HepG2 (cell line): ENCODE measurements around the gene PDE9A. TPM values are rescaled to one million over a fixed set of nuclear protein-coding genes. Genes with fewer than 3 reads are reported as not detected.

ENCODE experiments used
- ATAC-seq: fragments of 200-7000 bp; cut with Tn5 transposase; 3 replicates; pipeline ENCODE4 v1.9.1; 2020; ENCODE audit warnings: mild to moderate bottlenecking, moderate library complexity
- BruUV-seq: library from RNA; stranded (reverse); fragments of 400-500 nt; replicated peaks from 2 replicates; lab custom pipeline; 2021; lab: Mats Ljungman, UMichigan
- CTCF ChIA-PET: fragments of 300-600 bp; formaldehyde crosslinking; extraction: SDS; loops from one replicate; lab custom pipeline; 2021; ENCODE audit warnings: low total read pairs, inconsistent platforms, low intra/inter-chr PET ratio; lab: Yijun Ruan, JAX
- POLR2A ChIA-PET: fragments of 350-600 bp; sonication (Branson Sonifier 250); formaldehyde crosslinking; loops from one replicate; lab custom pipeline; 2020; ENCODE audit warnings: antibody characterized with exemption, inconsistent platforms; lab: Yijun Ruan, JAX
- DNase-seq: peaks from one replicate; pipeline ENCODE4 v3.0.0-alpha.2; 2015; ENCODE audit warnings: low spot score
- FAIRE-seq: peaks from 3 replicates; lab custom pipeline; 2011; peaks lifted over from hg19 to GRCh38; lab: Jason Lieb, UNC
- H2AFZ ChIP-seq: one replicate; pipeline ENCODE4 v1.6.1; 2011; ENCODE audit warnings: low read length, inconsistent platforms
- H3K27ac ChIP-seq: fragments of 300-600 bp; 3 replicates; pipeline ENCODE4 v1.8.0; 2011; ENCODE audit warnings: mixed run types, mild to moderate bottlenecking, mixed read lengths, low read length, inconsistent platforms; ENCODE audit not compliant: insufficient read depth; ENCODE audit errors: extremely low read length
- H3K27me3 ChIP-seq, 2 experiments: fragments of 200-600 bp in 1 of 2; 2 replicates in 1 of 2; 3 replicates in 1 of 2; pipeline versions ENCODE4 v1.6.0 to v1.8.0; 2011; ENCODE audit warnings: low read length in 2 of 2, mild to moderate bottlenecking in 2 of 2, moderate library complexity in 2 of 2, inconsistent platforms in 1 of 2; ENCODE audit not compliant: insufficient read depth in 2 of 2, control insufficient read depth in 1 of 2
- H3K36me3 ChIP-seq, 2 experiments: fragments of 200-600 bp in 1 of 2; replicated peaks in 1 of 2; 2 replicates in 1 of 2; 3 replicates in 1 of 2; pipeline versions ENCODE4 v1.5.1 to v1.8.0; 2011; ENCODE audit warnings: low read length in 2 of 2, inconsistent platforms in 1 of 2; ENCODE audit not compliant: insufficient read depth in 2 of 2, control insufficient read depth in 1 of 2
- H3K4me1 ChIP-seq: 2 replicates; pipeline ENCODE4 v1.5.1; 2012; ENCODE audit warnings: low read length, inconsistent platforms; ENCODE audit not compliant: insufficient read depth
- H3K4me2 ChIP-seq: 2 replicates; pipeline ENCODE4 v1.6.0; 2011; ENCODE audit warnings: low read depth, low read length, inconsistent platforms
- H3K4me3 ChIP-seq, 3 experiments: fragments of 200-600 bp in 1 of 3; sonication (generic), shearing (Covaris generic) in 1 of 3; replicated peaks in 1 of 3; 2 replicates each; pipeline ENCODE4 v1.5.1; 2011 to 2016; ENCODE audit warnings: low read length in 3 of 3, inconsistent platforms in 2 of 3, low read depth in 2 of 3, mild to moderate bottlenecking in 2 of 3, control low read depth in 1 of 3, mixed read lengths in 1 of 3; ENCODE audit not compliant: insufficient read depth in 1 of 3
- H3K79me2 ChIP-seq: one replicate; pipeline ENCODE4 v1.6.1; 2011; ENCODE audit warnings: low read length, inconsistent platforms; ENCODE audit not compliant: insufficient read depth
- H3K9ac ChIP-seq: 2 replicates; pipeline ENCODE4 v1.6.0; 2011; ENCODE audit warnings: mild to moderate bottlenecking, low read depth, low read length, inconsistent platforms; ENCODE audit not compliant: insufficient read depth
- H3K9me3 ChIP-seq: 2 replicates; pipeline ENCODE4 v1.5.1; 2012; ENCODE audit warnings: mild to moderate bottlenecking, low read length
- H4K20me1 ChIP-seq: 2 replicates; pipeline ENCODE4 v1.6.0; 2011; ENCODE audit warnings: inconsistent platforms, mild to moderate bottlenecking, low read length, moderate library complexity; ENCODE audit not compliant: insufficient read depth
- CHCHD3 ChIP-seq: sonication (generic); formaldehyde crosslinking; IDR thresholded peaks from 2 replicates; pipeline ENCODE4 v1.8.0; 2022; ENCODE audit warnings: mild to moderate bottlenecking, missing genetic modification reagents, moderate library complexity
- JARID2 ChIP-seq: sonication (generic); formaldehyde crosslinking; IDR thresholded peaks from 2 replicates; pipeline ENCODE4 v1.8.1; 2023; ENCODE audit warnings: missing genetic modification reagents, inconsistent platforms; ENCODE audit not compliant: insufficient replicate concordance
- MIER3 ChIP-seq: IDR thresholded peaks from 2 replicates; pipeline ENCODE4 v1.6.1; 2016; ENCODE audit warnings: missing compliant biosample characterization, borderline replicate concordance
- PHB2 ChIP-seq: fragments of 450-650 bp; IDR thresholded peaks from 2 replicates; pipeline ENCODE4 v1.6.1; 2018; ENCODE audit not compliant: partially characterized antibody
- SNRNP70 ChIP-seq: fragments of 200-400 bp; formaldehyde crosslinking; IDR thresholded peaks from 2 replicates; pipeline ENCODE4 v1.6.1; 2017; ENCODE audit warnings: mild to moderate bottlenecking, low read depth, low read length, moderate library complexity
- SRSF4 ChIP-seq: fragments of 200-400 bp; formaldehyde crosslinking; IDR thresholded peaks from one replicate; pipeline ENCODE4 v1.6.1; 2018; ENCODE audit warnings: mild to moderate bottlenecking, low read depth, low read length, moderate library complexity; ENCODE audit not compliant: poor library complexity, severe bottlenecking
- ZIK1 ChIP-seq: sonication (generic); formaldehyde crosslinking; IDR thresholded peaks from 2 replicates; pipeline ENCODE4 v1.5.0; 2020; ENCODE audit warnings: mild to moderate bottlenecking, low read depth, missing genetic modification reagents, borderline replicate concordance
- ZNF282 ChIP-seq: fragments of 450-650 bp; IDR thresholded peaks from 2 replicates; pipeline ENCODE4 v1.6.1; 2018; ENCODE audit not compliant: partially characterized antibody
- ZNF607 ChIP-seq: sonication (generic); formaldehyde crosslinking; IDR thresholded peaks from 2 replicates; pipeline ENCODE4 v1.5.1; 2020; ENCODE audit warnings: missing genetic modification reagents, mild to moderate bottlenecking, borderline replicate concordance
- ZNF629 ChIP-seq: sonication (generic); formaldehyde crosslinking; conservative IDR thresholded peaks from 2 replicates; pipeline ENCODE4 v1.5.0; 2020; ENCODE audit warnings: missing genetic modification reagents
- ZNF704 ChIP-seq: sonication (generic); formaldehyde crosslinking; IDR thresholded peaks from 2 replicates; pipeline ENCODE4 v1.8.1; 2023; ENCODE audit warnings: mild to moderate bottlenecking, inconsistent platforms, moderate library complexity, missing genetic modification reagents, borderline replicate concordance
- ZZZ3 ChIP-seq: sonication (generic); formaldehyde crosslinking; IDR thresholded peaks from 2 replicates; pipeline ENCODE4 v1.4.0; 2020; ENCODE audit warnings: missing genetic modification reagents, mild to moderate bottlenecking, borderline replicate concordance
- WGBS: methylation state at CpG from one replicate; pipeline ENCODE4 v1.1.6; 2017; ENCODE audit warnings: low lambda C conversion rate; 5-methylcytosine and 5-hydroxymethylcytosine counted together
- in situ Hi-C: cut with HindIII; loops from 2 replicates; pipeline ENCODE4 v1.10.0; 2017; ENCODE audit warnings: low pct_unique_long_range_greater_than_20kb; ENCODE audit not compliant: extremely low pct_ligation_motif_present
- intact Hi-C: fragments of 100-400 bp; cut with micrococcal nuclease; formaldehyde crosslinking; loops from one replicate; pipeline ENCODE4 v1.10.0; 2022; ENCODE audit not compliant: unreplicated experiment
- polyA plus RNA-seq, 8 experiments: library from polyadenylated mRNA; depleted of rRNA in 3 of 8; stranded (reverse) in 7 of 8; unstranded in 1 of 8; fragments of >200 nt; fragmentation: Illumina TruSeq in 4 of 8; extraction: Trizol in 4 of 8; gene quantifications; 2 replicates each; pipeline versions ENCODE4 v1.2.1 to v1.2.3, GENCODE V29; 2011 to 2016; ENCODE audit warnings: low read depth in 4 of 8, missing spikeins in 1 of 8, mixed read lengths in 1 of 8; ENCODE audit not compliant: insufficient read depth in 1 of 8
- total RNA-seq, 5 experiments: library from RNA; depleted of rRNA; stranded (reverse); fragments of >200 nt; fragmentation: Illumina TruSeq; extraction: Trizol; gene quantifications; 2 replicates each; pipeline ENCODE4 v1.2.3, GENCODE V29; 2016; ENCODE audit warnings: low read depth in 1 of 5
- TF ChIP-seq, protein P1 (sequence below): sonication (generic); formaldehyde crosslinking; IDR thresholded peaks from 2 replicates; pipeline ENCODE4 v1.4.0; 2020; ENCODE audit warnings: missing genetic modification reagents

The PDE9A gene
- total and polyA plus RNA-seq, 2 of the 13 experiments (the other 11 are each of a cell fraction or from before 2014, with no cell fraction given): 4.6 to 19.7 TPM

DNA sequence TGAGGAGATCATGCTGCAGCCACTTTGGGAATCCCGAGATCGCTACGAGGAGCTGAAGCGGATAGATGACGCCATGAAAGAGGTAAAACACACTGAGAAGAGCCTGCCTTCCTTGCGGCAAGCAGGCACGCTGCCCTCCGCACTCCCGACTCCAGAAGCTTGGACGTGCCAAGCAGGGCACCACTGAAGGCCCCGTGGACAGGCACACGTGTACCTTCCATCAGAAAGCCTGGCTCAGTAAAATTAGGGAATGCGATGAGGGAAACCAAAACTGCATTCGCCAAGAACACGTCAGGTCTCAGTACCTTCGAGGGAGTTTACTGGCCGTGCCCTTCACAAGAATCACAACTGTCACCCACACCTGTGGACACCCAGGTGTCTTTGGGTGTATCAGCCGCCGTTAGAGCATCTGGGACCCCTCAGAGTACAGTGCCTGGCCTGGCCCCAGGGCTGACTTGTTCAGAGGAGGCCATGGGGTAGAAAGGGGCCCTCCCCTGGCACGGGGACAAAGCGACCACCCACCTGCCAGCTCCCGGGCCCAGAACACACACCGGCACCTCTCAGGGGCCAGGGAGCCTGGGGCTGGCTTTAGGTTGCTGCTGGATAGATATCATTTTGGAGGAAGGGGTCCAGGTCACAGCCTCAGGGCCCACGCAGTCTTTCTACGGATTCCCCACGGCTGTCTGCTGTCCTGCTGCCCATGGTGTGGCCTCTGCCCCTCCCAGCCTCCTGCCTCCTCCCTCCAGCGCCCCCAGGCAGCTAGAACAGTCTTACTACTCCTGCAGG, 117.5 kb downstream of the PDE9A start:
- Histone ChIP-seq H3K79me2 (no peaks in the 10 kb centered on the region), H3K4me1 (no peaks in the 10 kb centered on the region), H3K27ac (no peak overlapping the region), H3K36me3 (peaks cover 9 to 23% of the 10 kb centered on the region in 2 experiments; a peak in 4 of 5 replicates), H3K9me3 (no peaks in the 10 kb centered on the region), H4K20me1 (no peaks in the 10 kb centered on the region), H3K4me2 (no peak overlapping the region), H2AFZ (no peak overlapping the region), H3K4me3 (no peak overlapping the region), H3K9ac (no peak overlapping the region), H3K27me3 (no peaks in the 10 kb centered on the region)
- in situ Hi-C loops: loop anchor here (25.0 kb wide), 1 partner anchor 109 kb away; the partner anchor contains the start of gene PDE9A
- ATAC-seq (no peak), DNase-seq (no peak), FAIRE-seq (no peak)
- no peak for TF ChIP-seq SRSF4
- no peak for TF ChIP-seq ZNF282
- no peak for TF ChIP-seq JARID2 (CRISPR knock-in tag)
- no peak for TF ChIP-seq ZNF704 (CRISPR knock-in tag)
- TF ChIP-seq, protein P1, sequence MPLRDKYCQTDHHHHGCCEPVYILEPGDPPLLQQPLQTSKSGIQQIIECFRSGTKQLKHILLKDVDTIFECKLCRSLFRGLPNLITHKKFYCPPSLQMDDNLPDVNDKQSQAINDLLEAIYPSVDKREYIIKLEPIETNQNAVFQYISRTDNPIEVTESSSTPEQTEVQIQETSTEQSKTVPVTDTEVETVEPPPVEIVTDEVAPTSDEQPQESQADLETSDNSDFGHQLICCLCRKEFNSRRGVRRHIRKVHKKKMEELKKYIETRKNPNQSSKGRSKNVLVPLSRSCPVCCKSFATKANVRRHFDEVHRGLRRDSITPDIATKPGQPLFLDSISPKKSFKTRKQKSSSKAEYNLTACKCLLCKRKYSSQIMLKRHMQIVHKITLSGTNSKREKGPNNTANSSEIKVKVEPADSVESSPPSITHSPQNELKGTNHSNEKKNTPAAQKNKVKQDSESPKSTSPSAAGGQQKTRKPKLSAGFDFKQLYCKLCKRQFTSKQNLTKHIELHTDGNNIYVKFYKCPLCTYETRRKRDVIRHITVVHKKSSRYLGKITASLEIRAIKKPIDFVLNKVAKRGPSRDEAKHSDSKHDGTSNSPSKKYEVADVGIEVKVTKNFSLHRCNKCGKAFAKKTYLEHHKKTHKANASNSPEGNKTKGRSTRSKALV (CRISPR knock-in tag): no peak
- no peak for TF ChIP-seq CHCHD3 (CRISPR knock-in tag)
- no peak for TF ChIP-seq ZNF607 (CRISPR knock-in tag)
- TF ChIP-seq SNRNP70: no peak
- TF ChIP-seq MIER3 (CRISPR knock-in tag): no peak
- TF ChIP-seq PHB2: no peak
- no peak for TF ChIP-seq ZIK1
- no peak for TF ChIP-seq ZZZ3 (CRISPR knock-in tag)
- TF ChIP-seq ZNF629: no peak
- WGBS: 97% methylated on average over 19 of the region's 27 CpGs
- CTCF ChIA-PET: no interaction called here
- intact Hi-C loops: no loop called here
- POLR2A ChIA-PET: no interaction called here
- BruUV-seq: no TSS peak
